ENCODE measurements around the gene ACSS1. TPM values are rescaled to one million over a fixed set of nuclear protein-coding genes. Genes with fewer than 3 reads are reported as not detected.

The ACSS1 gene
- total RNA-seq, 1 experiment from 2014 or later = 1.5 TPM

DNA sequence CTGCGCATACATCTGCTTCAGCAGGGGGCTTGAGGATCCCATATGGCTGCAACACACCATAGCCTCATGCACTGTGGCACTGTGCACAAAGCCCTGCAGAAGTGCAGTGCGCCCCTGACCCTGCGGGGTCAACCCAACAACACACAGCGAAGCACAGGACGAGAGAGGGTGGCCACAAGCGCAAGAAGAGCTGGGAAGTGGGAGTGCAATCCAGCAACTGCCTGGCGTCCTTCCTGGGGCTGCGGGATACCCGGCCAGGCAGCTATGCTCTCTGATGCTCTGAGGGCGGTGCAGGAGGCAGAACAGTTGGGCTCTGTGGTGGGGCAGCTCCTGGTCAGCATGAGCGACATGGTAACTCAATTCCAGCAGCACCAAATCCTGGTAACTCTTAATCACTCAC is 5.6 kb upstream of the ACSS1 start:
- H3K36me3 Mint-ChIP-seq = no peaks in the 10 kb centered on the region
- POLR2A ChIA-PET = no interaction called here
- CTCF ChIA-PET = interaction anchor here (1.3 to 3.1 kb wide), 5 partner anchors 14 to 184 kb away, joined by 4 to 10 read pairs (median 5); partner anchors contain the start of gene PYGB

GRCh38 chr20:25062841-25063240 is 4.9 kb upstream of the ACSS1 start:
- TF ChIP-seq TP53 (CRISPR knock-in tag; IDR thresholded peaks at IDR 0.05) = no peak
- no peak for TF ChIP-seq ZNF423 (CRISPR knock-in tag; IDR thresholded peaks at IDR 0.05)
- TF ChIP-seq ERG (CRISPR knock-in tag; IDR thresholded peaks at IDR 0.05) = no peak
- TF ChIP-seq MYBL2 (CRISPR knock-in tag; IDR thresholded peaks at IDR 0.05) = no peak
- TF ChIP-seq, protein P1, sequence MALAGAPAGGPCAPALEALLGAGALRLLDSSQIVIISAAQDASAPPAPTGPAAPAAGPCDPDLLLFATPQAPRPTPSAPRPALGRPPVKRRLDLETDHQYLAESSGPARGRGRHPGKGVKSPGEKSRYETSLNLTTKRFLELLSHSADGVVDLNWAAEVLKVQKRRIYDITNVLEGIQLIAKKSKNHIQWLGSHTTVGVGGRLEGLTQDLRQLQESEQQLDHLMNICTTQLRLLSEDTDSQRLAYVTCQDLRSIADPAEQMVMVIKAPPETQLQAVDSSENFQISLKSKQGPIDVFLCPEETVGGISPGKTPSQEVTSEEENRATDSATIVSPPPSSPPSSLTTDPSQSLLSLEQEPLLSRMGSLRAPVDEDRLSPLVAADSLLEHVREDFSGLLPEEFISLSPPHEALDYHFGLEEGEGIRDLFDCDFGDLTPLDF (CRISPR knock-in tag; IDR thresholded peaks at IDR 0.05) = no peak
- no peak for TF ChIP-seq GABPB1 (CRISPR knock-in tag; IDR thresholded peaks at IDR 0.05)
- no peak for TF ChIP-seq NFYB (CRISPR knock-in tag; conservative IDR thresholded peaks at IDR 0.05; ENCODE audit: low read depth)
- TF ChIP-seq MLX (CRISPR knock-in tag; IDR thresholded peaks at IDR 0.05) = no peak
- no peak for TF ChIP-seq FOXK1 (CRISPR knock-in tag; IDR thresholded peaks at IDR 0.05)
- TF ChIP-seq ZNF532 (CRISPR knock-in tag; IDR thresholded peaks at IDR 0.05; ENCODE audit: borderline replicate concordance) = no peak
- no peak for TF ChIP-seq FOXP1 (CRISPR knock-in tag; IDR thresholded peaks at IDR 0.05; ENCODE audit: borderline replicate concordance)
- TF ChIP-seq ZNF396 (CRISPR knock-in tag; IDR thresholded peaks at IDR 0.05; ENCODE audit: borderline replicate concordance) = no peak
- TF ChIP-seq JAZF1 (CRISPR knock-in tag; IDR thresholded peaks at IDR 0.05) = no peak
- no peak for TF ChIP-seq GTF2I (CRISPR knock-in tag; conservative IDR thresholded peaks at IDR 0.05)
- no peak for TF ChIP-seq ARID4B (CRISPR knock-in tag; IDR thresholded peaks at IDR 0.05; ENCODE audit: borderline replicate concordance)
- TF ChIP-seq ZNF232 (CRISPR knock-in tag; IDR thresholded peaks at IDR 0.05) = no peak
- no peak for TF ChIP-seq ZNF416 (CRISPR knock-in tag; IDR thresholded peaks at IDR 0.05)
- ChIA-PET POLR2A (no interaction called here), CTCF (interaction anchor here (1.3 to 1.6 kb wide), 3 partner anchors 30 to 69 kb away, joined by 4 to 5 read pairs (median 5); no protein-coding TSS in a partner anchor)
- peaks cover 9% of the 10 kb centered on the region for H3K4me1 Mint-ChIP-seq
- H3K9me3 Mint-ChIP-seq = no peaks in the 10 kb centered on the region
- no peak overlapping the region for H3K4me3 Mint-ChIP-seq
- H3K27me3 Mint-ChIP-seq (ENCODE audit: low read depth) = peaks cover 42% of the 10 kb centered on the region
- no peaks in the 10 kb centered on the region for H3K36me3 Mint-ChIP-seq
- ATAC-seq (no peak), DNase-seq (ENCODE audit: low spot score) (no peak)
- no peak overlapping the region for H3K27ac Mint-ChIP-seq

More for the DNA sequence above, 5.6 kb upstream of the ACSS1 start:
- Mint-ChIP-seq H3K4me1 (peaks cover 9% of the 10 kb centered on the region), H3K4me3 (no peak overlapping the region), H3K27ac (no peak overlapping the region), H3K9me3 (no peaks in the 10 kb centered on the region), H3K27me3 (ENCODE audit: low read depth) (peaks cover 37% of the 10 kb centered on the region)
- no peak for TF ChIP-seq ZNF671 (CRISPR knock-in tag; IDR thresholded peaks at IDR 0.05)
- TF ChIP-seq, protein P2, sequence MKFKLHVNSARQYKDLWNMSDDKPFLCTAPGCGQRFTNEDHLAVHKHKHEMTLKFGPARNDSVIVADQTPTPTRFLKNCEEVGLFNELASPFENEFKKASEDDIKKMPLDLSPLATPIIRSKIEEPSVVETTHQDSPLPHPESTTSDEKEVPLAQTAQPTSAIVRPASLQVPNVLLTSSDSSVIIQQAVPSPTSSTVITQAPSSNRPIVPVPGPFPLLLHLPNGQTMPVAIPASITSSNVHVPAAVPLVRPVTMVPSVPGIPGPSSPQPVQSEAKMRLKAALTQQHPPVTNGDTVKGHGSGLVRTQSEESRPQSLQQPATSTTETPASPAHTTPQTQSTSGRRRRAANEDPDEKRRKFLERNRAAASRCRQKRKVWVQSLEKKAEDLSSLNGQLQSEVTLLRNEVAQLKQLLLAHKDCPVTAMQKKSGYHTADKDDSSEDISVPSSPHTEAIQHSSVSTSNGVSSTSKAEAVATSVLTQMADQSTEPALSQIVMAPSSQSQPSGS (CRISPR knock-in tag; IDR thresholded peaks at IDR 0.05; ENCODE audit: borderline replicate concordance, low read depth) = no peak
- DNase-seq (ENCODE audit: low spot score) (peak; percentile 7), ATAC-seq (no peak)

Data from WTC11 (cell line).